SH-SY5Y (cell line): ENCODE results near the gene SPOCK2.

Experiments used
- GATA2 ChIP-seq: IDR thresholded peaks from 2 replicates; pipeline ENCODE4 v1.6.1; 2011; ENCODE audit warnings: mild to moderate bottlenecking, low read depth, low read length
- GATA3 ChIP-seq: IDR thresholded peaks from 2 replicates; pipeline ENCODE4 v1.6.1; 2011; ENCODE audit warnings: low read depth, mild to moderate bottlenecking, low read length, moderate library complexity

- TF ChIP-seq GATA3 (no peak), GATA2 (no peak)
Observed at GRCh38 chr10:72058989-72059842, 29.1 kb downstream of the SPOCK2 start.
